Measurements from ENCODE around the gene MRPL40. TPM values are rescaled to one million over a fixed set of nuclear protein-coding genes. Genes with fewer than 3 reads are reported as not detected.

The MRPL40 gene
- total RNA-seq = 24.2 and 29.6 TPM in 2 replicates
- long read RNA-seq, transcript MRPL40-201 (4 exons, 1,387 nt) = major isoform, 28 of 33 reads
- long read RNA-seq, partial matches to known transcripts = 1 of 33 reads
- long read RNA-seq, other reads (novel, unspliced or antisense) = 0 of 33 reads

DNA sequence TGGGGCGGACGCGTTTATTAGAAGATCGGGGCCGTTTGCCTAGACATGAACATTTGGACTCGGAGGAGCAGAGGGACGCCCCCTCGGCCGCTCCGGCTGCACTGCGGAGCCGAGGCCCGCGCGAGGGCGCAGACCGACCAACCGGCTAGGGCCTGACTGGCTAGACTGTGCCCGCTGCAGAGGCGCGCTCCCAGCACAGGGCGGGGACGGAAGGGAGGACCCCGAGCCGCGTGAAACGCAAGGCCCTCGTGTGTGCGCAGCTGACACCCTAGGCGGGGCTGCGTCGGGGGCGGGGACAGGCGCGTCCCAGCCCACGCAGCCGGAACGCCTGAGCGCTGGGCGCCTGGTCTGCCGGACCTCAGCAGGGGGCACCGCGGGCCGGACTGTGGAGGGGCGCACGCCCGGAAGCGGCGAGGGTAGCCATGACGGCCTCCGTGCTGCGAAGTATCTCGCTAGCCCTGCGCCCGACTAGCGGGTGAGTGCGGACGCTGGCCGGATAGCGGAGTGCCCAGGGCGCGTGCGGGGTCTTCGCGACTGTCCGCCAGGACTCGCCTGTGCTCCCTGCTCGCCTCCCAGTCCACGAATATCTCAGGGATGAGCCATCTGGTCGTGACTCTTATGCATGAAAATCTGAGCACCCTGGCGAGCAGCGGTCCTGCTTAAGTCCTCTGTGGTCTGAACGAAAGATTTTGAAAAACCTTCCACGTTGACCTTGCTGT is at the start of gene MRPL40:
MRPL40 (plus strand) TSS at position 413 of the 719 bp plus-strand sequence; CDS start at position 423, 10 bp downstream.
- TF ChIP-seq, protein P1, sequence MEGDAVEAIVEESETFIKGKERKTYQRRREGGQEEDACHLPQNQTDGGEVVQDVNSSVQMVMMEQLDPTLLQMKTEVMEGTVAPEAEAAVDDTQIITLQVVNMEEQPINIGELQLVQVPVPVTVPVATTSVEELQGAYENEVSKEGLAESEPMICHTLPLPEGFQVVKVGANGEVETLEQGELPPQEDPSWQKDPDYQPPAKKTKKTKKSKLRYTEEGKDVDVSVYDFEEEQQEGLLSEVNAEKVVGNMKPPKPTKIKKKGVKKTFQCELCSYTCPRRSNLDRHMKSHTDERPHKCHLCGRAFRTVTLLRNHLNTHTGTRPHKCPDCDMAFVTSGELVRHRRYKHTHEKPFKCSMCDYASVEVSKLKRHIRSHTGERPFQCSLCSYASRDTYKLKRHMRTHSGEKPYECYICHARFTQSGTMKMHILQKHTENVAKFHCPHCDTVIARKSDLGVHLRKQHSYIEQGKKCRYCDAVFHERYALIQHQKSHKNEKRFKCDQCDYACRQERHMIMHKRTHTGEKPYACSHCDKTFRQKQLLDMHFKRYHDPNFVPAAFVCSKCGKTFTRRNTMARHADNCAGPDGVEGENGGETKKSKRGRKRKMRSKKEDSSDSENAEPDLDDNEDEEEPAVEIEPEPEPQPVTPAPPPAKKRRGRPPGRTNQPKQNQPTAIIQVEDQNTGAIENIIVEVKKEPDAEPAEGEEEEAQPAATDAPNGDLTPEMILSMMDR (IDR thresholded peaks at IDR 0.05) = no peak
- peak; percentile 98 for DNase-seq (ENCODE audit: extremely low spot score, unreplicated experiment)
- Mint-ChIP-seq H3K36me3 (ENCODE audit: unreplicated experiment) (peaks cover 11% of the 10 kb centered on the region), H3K4me1 (ENCODE audit: unreplicated experiment) (peaks cover 39% of the 10 kb centered on the region), H3K27me3 (ENCODE audit: unreplicated experiment) (no peaks in the 10 kb centered on the region), H3K27ac (ENCODE audit: unreplicated experiment) (peak within 1 kb of the TSS; percentile 95), H3K4me3 (ENCODE audit: unreplicated experiment) (peak within 1 kb of the TSS; percentile 89), H3K9me3 (ENCODE audit: unreplicated experiment) (no peaks in the 10 kb centered on the region)

DNA sequence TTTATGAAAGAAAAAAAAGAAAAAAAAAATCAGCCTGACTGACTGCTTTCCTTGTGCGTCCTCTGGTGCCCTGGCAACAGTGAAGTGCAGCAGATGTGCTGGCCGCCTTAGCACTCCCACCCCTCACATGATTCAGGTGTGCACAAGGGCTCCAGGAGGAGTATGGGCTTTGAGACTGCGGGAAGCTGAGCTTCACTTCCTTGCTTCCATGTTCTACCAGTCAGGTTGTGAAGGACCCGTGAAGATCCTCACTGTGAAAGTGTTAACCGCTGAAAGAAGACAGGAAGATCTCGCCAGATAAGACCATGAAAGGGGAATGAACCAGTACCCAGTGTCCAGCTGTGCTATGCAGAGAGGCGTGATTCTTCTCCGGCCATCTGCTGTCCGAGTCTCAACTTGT is 49.1 kb upstream of the MRPL40 start:
- TF ChIP-seq, protein P1 (IDR thresholded peaks at IDR 0.05) = no peak
- Mint-ChIP-seq H3K27me3 (ENCODE audit: unreplicated experiment) (no peaks in the 10 kb centered on the region), H3K27ac (ENCODE audit: unreplicated experiment) (no peak overlapping the region), H3K9me3 (ENCODE audit: unreplicated experiment) (no peaks in the 10 kb centered on the region), H3K4me3 (ENCODE audit: unreplicated experiment) (no peak overlapping the region), H3K4me1 (ENCODE audit: unreplicated experiment) (no peaks in the 10 kb centered on the region), H3K36me3 (ENCODE audit: unreplicated experiment) (peaks cover 34% of the 10 kb centered on the region)
- no peak for DNase-seq (ENCODE audit: extremely low spot score, unreplicated experiment)

DNA sequence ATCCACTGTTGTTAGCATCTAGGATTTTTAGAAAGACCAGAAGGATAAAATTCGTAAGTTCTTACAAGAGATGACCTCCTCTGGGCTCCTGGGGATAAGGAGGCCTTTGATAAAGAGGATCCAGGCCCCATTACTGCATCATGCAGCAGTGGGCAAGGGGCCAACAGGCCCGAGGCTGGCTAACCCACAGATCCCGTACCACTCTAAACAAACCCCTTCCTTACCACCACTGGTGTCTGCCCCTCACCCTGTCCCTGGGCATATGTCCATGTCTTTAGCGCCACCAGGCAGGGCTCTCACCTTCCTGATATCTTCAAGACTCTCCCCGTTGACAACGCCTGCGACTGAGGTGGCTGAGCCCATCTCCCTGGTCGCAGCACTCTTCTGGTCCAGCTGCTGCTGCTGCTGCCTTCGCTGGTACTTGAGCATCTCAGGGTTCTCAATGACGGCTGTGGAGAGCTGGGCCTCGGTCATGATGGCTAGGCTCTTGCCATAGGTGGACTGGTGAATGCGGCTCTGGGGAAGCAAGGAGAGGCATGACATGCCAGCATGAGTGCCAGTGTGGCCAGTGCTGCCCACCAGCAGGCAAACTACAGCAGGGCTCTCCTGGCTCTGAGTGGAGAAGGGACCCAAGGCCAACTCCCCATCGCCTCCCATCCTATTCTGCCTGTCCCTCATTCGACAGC is 47.0 kb upstream of the MRPL40 start:
- Mint-ChIP-seq H3K9me3 (ENCODE audit: unreplicated experiment) (no peaks in the 10 kb centered on the region), H3K36me3 (ENCODE audit: unreplicated experiment) (peaks cover 46% of the 10 kb centered on the region), H3K27ac (ENCODE audit: unreplicated experiment) (no peak overlapping the region), H3K4me1 (ENCODE audit: unreplicated experiment) (no peaks in the 10 kb centered on the region), H3K27me3 (ENCODE audit: unreplicated experiment) (no peaks in the 10 kb centered on the region), H3K4me3 (ENCODE audit: unreplicated experiment) (no peak overlapping the region)
- no peak for DNase-seq (ENCODE audit: extremely low spot score, unreplicated experiment)
- TF ChIP-seq, protein P1 (IDR thresholded peaks at IDR 0.05) = no peak

DNA sequence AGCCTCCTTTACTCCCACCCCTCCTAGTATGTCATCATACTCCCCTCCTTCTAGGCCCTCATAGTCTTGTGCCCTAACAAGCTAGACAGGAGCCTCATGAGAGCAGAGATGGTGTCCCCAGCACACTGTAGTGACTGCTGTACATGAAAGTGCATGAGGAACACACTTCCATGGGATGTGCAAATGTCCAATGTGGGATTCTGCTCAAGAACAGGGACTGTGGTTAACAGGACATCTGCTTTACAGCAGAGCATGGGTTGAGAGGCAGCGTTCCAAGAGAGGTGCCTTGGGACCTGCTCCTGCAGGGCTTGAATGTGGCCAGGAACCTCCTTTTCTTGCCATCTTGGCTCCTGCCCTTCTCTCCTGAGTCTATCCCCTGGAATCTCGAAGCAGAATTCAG is 46.1 kb upstream of the MRPL40 start:
- H3K9me3 Mint-ChIP-seq (ENCODE audit: unreplicated experiment) = no peaks in the 10 kb centered on the region
- DNase-seq (ENCODE audit: extremely low spot score, unreplicated experiment) = no peak
- TF ChIP-seq, protein P1 (IDR thresholded peaks at IDR 0.05) = no peak
- H3K27ac Mint-ChIP-seq (ENCODE audit: unreplicated experiment) = no peak overlapping the region
- no peaks in the 10 kb centered on the region for H3K4me1 Mint-ChIP-seq (ENCODE audit: unreplicated experiment)
- H3K4me3 Mint-ChIP-seq (ENCODE audit: unreplicated experiment) = no peak overlapping the region
- H3K36me3 Mint-ChIP-seq (ENCODE audit: unreplicated experiment) = peaks cover 51% of the 10 kb centered on the region
- no peaks in the 10 kb centered on the region for H3K27me3 Mint-ChIP-seq (ENCODE audit: unreplicated experiment)

DNA sequence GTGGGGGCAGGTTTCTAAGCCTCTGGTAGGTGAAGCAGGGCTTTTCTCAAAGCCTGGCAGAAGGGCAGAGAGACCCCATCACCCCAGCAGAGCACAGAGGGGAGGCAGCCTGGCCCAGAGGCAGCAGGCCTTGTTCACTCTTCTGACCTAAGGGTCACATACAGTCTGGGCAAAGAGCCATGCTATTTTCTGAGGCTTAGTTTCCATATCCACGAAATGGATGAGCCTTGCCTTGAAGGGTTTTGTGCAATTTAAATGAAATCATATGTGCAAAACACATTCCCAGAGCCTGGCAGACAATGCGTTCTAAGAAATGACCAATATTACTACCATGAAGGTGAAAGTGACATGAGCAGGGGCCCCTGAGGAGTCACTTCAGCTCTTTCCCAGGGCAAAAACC is 45.3 kb upstream of the MRPL40 start:
- TF ChIP-seq, protein P1 (IDR thresholded peaks at IDR 0.05) = no peak
- H3K27me3 Mint-ChIP-seq (ENCODE audit: unreplicated experiment) = no peaks in the 10 kb centered on the region
- no peak overlapping the region for H3K4me3 Mint-ChIP-seq (ENCODE audit: unreplicated experiment)
- H3K9me3 Mint-ChIP-seq (ENCODE audit: unreplicated experiment) = no peaks in the 10 kb centered on the region
- H3K27ac Mint-ChIP-seq (ENCODE audit: unreplicated experiment) = no peak overlapping the region
- no peaks in the 10 kb centered on the region for H3K4me1 Mint-ChIP-seq (ENCODE audit: unreplicated experiment)
- H3K36me3 Mint-ChIP-seq (ENCODE audit: unreplicated experiment) = peaks cover 46% of the 10 kb centered on the region
- no peak for DNase-seq (ENCODE audit: extremely low spot score, unreplicated experiment)
